Measurements from ENCODE around the gene LIN28B. TPM values are rescaled to one million over a fixed set of nuclear protein-coding genes. Genes with fewer than 3 reads are reported as not detected.

Gene LIN28B
- total RNA-seq, 1 experiment from 2014 or later, result 0.25 TPM

GRCh38 chr6:104954190-104954797 is 2.6 kb upstream of the LIN28B start:
- H3K27me3 ChIP-seq (ENCODE audit: insufficient read depth, low read length), result no peaks in the 10 kb centered on the region
- H3K4me1 ChIP-seq (ENCODE audit: control insufficient read depth in 1 of 2, insufficient read depth in 2 of 2, low read length in 2 of 2), result peaks cover 5 to 12% of the 10 kb centered on the region in 2 experiments; a peak in 3 of 4 replicates
- no peak overlapping the region for H3K4me3 ChIP-seq (replicated peaks in 1 of 2; ENCODE audit: low read depth in 1 of 2, low read length in 2 of 2)

More at GRCh38 chr6:104954190-104954797, 2.6 kb upstream of the LIN28B start:
- RAD21 ChIA-PET (ENCODE audit: low non-redundant PET in 1 of 2, low total read pairs in 2 of 2, uncharacterized antibody in 2 of 2, unreplicated experiment in 2 of 2), result no interaction called here
- H4K20me1 ChIP-seq (ENCODE audit: insufficient read depth), result no peaks in the 10 kb centered on the region
- H3K27ac ChIP-seq (ENCODE audit: low read depth, low read length), result no peak overlapping the region
- H3K36me3 ChIP-seq (ENCODE audit: control insufficient read depth in 1 of 2, insufficient read depth in 2 of 2, low read length in 2 of 2), result no peaks in the 10 kb centered on the region
- no peaks in the 10 kb centered on the region for H3K9me2 ChIP-seq (ENCODE audit: insufficient read depth)
- TF ChIP-seq EZH2phosphoT487 (IDR thresholded peaks at IDR 0.05; ENCODE audit: borderline replicate concordance) (no peak), MAX (IDR thresholded peaks at IDR 0.05) (no peak), ZBTB33 (IDR thresholded peaks at IDR 0.05; ENCODE audit: extremely low read depth, insufficient replicate concordance, low read length) (no peak), SRF (IDR thresholded peaks at IDR 0.05; ENCODE audit: low read depth) (no peak), SIN3A (IDR thresholded peaks at IDR 0.05; ENCODE audit: low read depth) (no peak), YY1 (IDR thresholded peaks at IDR 0.05; ENCODE audit: extremely low read depth, insufficient replicate concordance, low read depth, low read length) (no peak), CBX3 (IDR thresholded peaks at IDR 0.05; ENCODE audit: low read depth) (no peak), CEBPB (IDR thresholded peaks at IDR 0.05; ENCODE audit: low read depth) (no peak), FOSL1 (IDR thresholded peaks at IDR 0.05; ENCODE audit: low read depth) (no peak), POLR2AphosphoS5 (IDR thresholded peaks at IDR 0.05; ENCODE audit: low read depth, low read length) (no peak), ZFX (IDR thresholded peaks at IDR 0.05) (no peak), JUND (IDR thresholded peaks at IDR 0.05) (no peak), ELF1 (IDR thresholded peaks at IDR 0.05; ENCODE audit: borderline replicate concordance, low read depth) (no peak), EZH2 (IDR thresholded peaks at IDR 0.05) (no peak)
- CTCF ChIA-PET, result no interaction called here
- intact Hi-C loops (cut with micrococcal nuclease), result no loop called here
- H3K79me2 ChIP-seq (ENCODE audit: insufficient read depth, low read length), result no peaks in the 10 kb centered on the region
- DNase-seq (ENCODE audit: low read depth, low spot score), result no peak
- no peak overlapping the region for H3K4me2 ChIP-seq (ENCODE audit: low read length)
- H3K9me3 ChIP-seq (ENCODE audit: control insufficient read depth in 1 of 2, insufficient read depth in 1 of 2, low read depth in 1 of 2, low read length in 2 of 2), result no peaks in the 10 kb centered on the region
- H3K9ac ChIP-seq (ENCODE audit: low read length), result no peak overlapping the region
- no peak for ATAC-seq
- no peak overlapping the region for H2AFZ ChIP-seq (ENCODE audit: low read depth, low read length, poor library complexity, severe bottlenecking)
- BruUV-seq (replicated peaks), result no TSS peak
- POLR2A ChIA-PET, result no interaction called here

Data from HCT116 (cell line).